ENCODE data around the gene U2AF2. TPM values are rescaled to one million over a fixed set of nuclear protein-coding genes. Genes with fewer than 3 reads are reported as not detected.
A peak's percentile ranks its signal among the peaks of the same experiment; 100 is the strongest.

U2AF2 gene
- total and polyA plus RNA-seq, 9 of the 15 experiments (the other 6 are each of a cell fraction or from before 2014, with no cell fraction given) = 3.0 to 331 (median 157) TPM

DNA sequence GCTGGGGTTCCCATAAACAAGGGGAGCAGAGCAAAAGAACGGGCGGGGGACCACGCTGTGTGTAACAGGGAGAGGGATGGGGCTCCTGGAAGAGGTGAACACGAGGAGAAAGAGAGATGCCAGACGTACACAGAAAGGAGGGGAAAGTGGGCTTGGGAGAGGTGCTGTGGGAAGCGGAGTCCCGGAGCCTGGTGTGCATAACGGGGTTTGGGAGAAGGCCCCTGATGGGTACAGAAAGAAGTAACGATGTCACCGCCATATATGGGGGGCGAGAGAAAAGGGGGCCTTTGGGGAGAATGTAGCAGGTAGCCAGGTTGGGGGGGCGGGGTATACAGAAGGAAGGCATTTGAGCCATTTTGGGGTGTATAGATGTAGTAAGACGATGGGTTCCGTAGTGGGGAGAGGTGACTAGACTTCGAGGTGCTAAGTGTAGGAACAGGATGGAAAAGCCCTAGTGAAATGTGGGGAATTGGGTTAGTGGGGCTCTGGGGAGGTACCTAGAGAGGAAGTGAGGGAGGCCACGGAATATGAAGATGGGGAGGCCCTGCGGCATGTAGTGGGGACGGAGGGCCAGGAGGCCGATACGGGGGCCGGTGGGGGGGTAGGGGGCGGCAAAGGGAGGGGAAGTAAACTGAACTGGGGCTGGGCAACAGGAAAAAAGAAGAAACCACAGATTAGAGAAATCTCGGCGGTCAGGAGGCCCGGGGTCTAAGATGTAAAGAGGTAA lies 13.2 kb upstream of the U2AF2 start:
- BruUV-seq (replicated peaks) = no TSS peak
- TF ChIP-seq BDP1 (IDR thresholded peaks at IDR 0.05; ENCODE audit: insufficient read depth, insufficient read length) (no peak), ZNF707 (CRISPR knock-in tag; conservative IDR thresholded peaks at IDR 0.05) (no peak), ZNF717 (CRISPR knock-in tag; IDR thresholded peaks at IDR 0.05) (no peak), KDM5B (IDR thresholded peaks at IDR 0.05; ENCODE audit: insufficient replicate concordance, low read depth, low read length) (peak; percentile 63), ATF1 (CRISPR knock-in tag; IDR thresholded peaks at IDR 0.05) (no peak), ATF1 (tag; IDR thresholded peaks at IDR 0.05) (no peak), RCOR1 (IDR thresholded peaks at IDR 0.05; ENCODE audit: borderline replicate concordance in 1 of 2, low read depth in 2 of 2, low read length in 2 of 2) (peak in 1 of 2 experiments; percentile 65; a peak in 2 of 4 replicates), ARID2 (IDR thresholded peaks at IDR 0.05) (no peak), HIVEP1 (CRISPR knock-in tag; IDR thresholded peaks at IDR 0.05) (0 out of 2 replicates have a peak, but pooled peaks have one; percentile 8), SUPT5H (IDR thresholded peaks at IDR 0.05) (peak; percentile 55), CC2D1A (IDR thresholded peaks at IDR 0.05) (0 out of 2 replicates have a peak, but pooled peaks have one; percentile 11), ZNF347 (CRISPR knock-in tag; IDR thresholded peaks at IDR 0.05; ENCODE audit: low read depth) (no peak), HCFC1 (IDR thresholded peaks at IDR 0.05; ENCODE audit: low read depth, low read length) (no peak), PRMT5 (CRISPR knock-in tag; IDR thresholded peaks at IDR 0.05) (no peak), ELF2 (CRISPR knock-in tag; IDR thresholded peaks at IDR 0.05) (no peak)
- TF ChIP-seq, protein P1, sequence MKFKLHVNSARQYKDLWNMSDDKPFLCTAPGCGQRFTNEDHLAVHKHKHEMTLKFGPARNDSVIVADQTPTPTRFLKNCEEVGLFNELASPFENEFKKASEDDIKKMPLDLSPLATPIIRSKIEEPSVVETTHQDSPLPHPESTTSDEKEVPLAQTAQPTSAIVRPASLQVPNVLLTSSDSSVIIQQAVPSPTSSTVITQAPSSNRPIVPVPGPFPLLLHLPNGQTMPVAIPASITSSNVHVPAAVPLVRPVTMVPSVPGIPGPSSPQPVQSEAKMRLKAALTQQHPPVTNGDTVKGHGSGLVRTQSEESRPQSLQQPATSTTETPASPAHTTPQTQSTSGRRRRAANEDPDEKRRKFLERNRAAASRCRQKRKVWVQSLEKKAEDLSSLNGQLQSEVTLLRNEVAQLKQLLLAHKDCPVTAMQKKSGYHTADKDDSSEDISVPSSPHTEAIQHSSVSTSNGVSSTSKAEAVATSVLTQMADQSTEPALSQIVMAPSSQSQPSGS (CRISPR knock-in tag; IDR thresholded peaks at IDR 0.05) = no peak

More for the DNA sequence above, 13.2 kb upstream of the U2AF2 start:
- ATAC-seq (peak; percentile 3; the same call in 2 of the 3 replicates), FAIRE-seq (peak; percentile 70), DNase-seq (ENCODE audit: extremely low read depth in 1 of 4, low spot score in 3 of 4) (peak in 1 of 4 experiments; percentile 27)
- Histone ChIP-seq H3K9ac (ENCODE audit: insufficient read depth in 1 of 2, low read depth in 2 of 2, low read length in 2 of 2) (peak overlapping the region; percentile 79 to 98), H3K4me2 (ENCODE audit: insufficient read depth, low read length) (peak overlapping the region; percentile 91), H3K36me3 (ENCODE audit: control insufficient read depth, insufficient read depth, low read length) (peaks cover 31% of the 10 kb centered on the region; the same call in 2 of the 3 replicates), H4K20me1 (replicated peaks; ENCODE audit: control insufficient read depth, insufficient read depth, low read length) (no peaks in the 10 kb centered on the region), H3K79me2 (ENCODE audit: control insufficient read depth, insufficient read depth, low read length) (peaks cover 77% of the 10 kb centered on the region), H3K4me1 (replicated peaks in 1 of 2; ENCODE audit: control insufficient read depth in 2 of 2, insufficient read depth in 2 of 2, low read length in 2 of 2) (peaks cover 35 to 63% of the 10 kb centered on the region in 2 experiments), H3K27ac (ENCODE audit: extremely low read depth, low read depth, low read length) (peak overlapping the region; percentile 74), H3K4me3 (peak overlapping the region; percentile 94), H3K9me1 (ENCODE audit: control insufficient read depth, insufficient read depth, low read length) (no peaks in the 10 kb centered on the region), H2AFZ (ENCODE audit: low read depth, low read length) (peak overlapping the region; percentile 36; the same call in 1 of the 2 replicates), H3K9me3 (replicated peaks; ENCODE audit: control insufficient read depth, insufficient read depth, low read depth, low read length) (no peaks in the 10 kb centered on the region), H3K27me3 (ENCODE audit: control insufficient read depth in 2 of 2, insufficient read depth in 2 of 2, low read length in 2 of 2) (no peaks in the 10 kb centered on the region)
- intact Hi-C loops (cut with micrococcal nuclease) = no loop called here
- ChIA-PET CTCF (ENCODE audit: low intra/inter-chr PET ratio) (interaction anchor here (1.2 kb wide), 1 partner anchor 13 kb away, joined by 5 read pairs; the partner anchor contains the start of gene U2AF2), POLR2A (interaction anchor here (2.3 kb wide), 1 partner anchor 13 kb away, joined by 8 read pairs; the partner anchor contains the start of gene U2AF2)
- 2% methylated on average over 17 of the region's 25 CpGs for WGBS (ENCODE audit: insufficient coverage, low coverage, missing lambda C conversion rate)
- in situ Hi-C loops (cut with MboI) = loop anchor here (25.0 kb wide), 2 partner anchors 504 to 671 kb away; partner anchors contain the start of genes TNNT1 and ZSCAN5A

Data from K562 (cell line).